Activated CD4-positive, alpha-beta memory T cell treated with anti-CD3 and anti-CD28 coated beads, Interleukin-2, amount 10 ng/mL, durations not matched to agents 7 days and 5 days (primary cell): ENCODE results near the gene USP34. TPM values are rescaled to one million over a fixed set of nuclear protein-coding genes. Genes with fewer than 3 reads are reported as not detected.
A peak's percentile ranks its signal among the peaks of the same experiment; 100 is the strongest.
"Not testable (repeated sequence)": the region's sequence is repeated elsewhere in the genome, so short reads cannot be mapped to it uniquely, and the experiment has no call there.

Experiments used
- CTCF ChIA-PET: fragments of 350-600 bp; sonication (Branson Sonifier 250); formaldehyde crosslinking; loops from one replicate; lab custom pipeline; 2021; ENCODE audit warnings: antibody characterized with exemption, inconsistent platforms; lab: Charles Lee
- POLR2A ChIA-PET: fragments of 350-600 bp; sonication (Branson Sonifier 250); formaldehyde crosslinking; loops from one replicate; lab custom pipeline; 2021; ENCODE audit warnings: antibody characterized with exemption; lab: Charles Lee
- DNase-seq: peaks from one replicate; pipeline ENCODE4 v3.0.0-alpha.2; 2020
- H3K27ac Mint-ChIP-seq: one replicate; pipeline ENCODE4 v1.8.0; 2021; ENCODE audit warnings: mild to moderate bottlenecking, mixed read lengths
- H3K27me3 Mint-ChIP-seq: one replicate; pipeline ENCODE4 v1.8.0; 2021; ENCODE audit warnings: mixed read lengths
- H3K36me3 Mint-ChIP-seq: one replicate; pipeline ENCODE4 v1.8.0; 2021; ENCODE audit warnings: low read depth, mixed read lengths
- H3K4me1 Mint-ChIP-seq: one replicate; pipeline ENCODE4 v1.8.0; 2021; ENCODE audit warnings: mixed read lengths
- H3K4me3 Mint-ChIP-seq: one replicate; pipeline ENCODE4 v1.8.0; 2021; ENCODE audit warnings: mild to moderate bottlenecking, mixed read lengths
- H3K9me3 Mint-ChIP-seq: one replicate; pipeline ENCODE4 v1.8.0; 2021; ENCODE audit warnings: mixed read lengths
- total RNA-seq, 2 experiments: library from RNA; stranded (reverse); gene quantifications; one replicate each; pipeline ENCODE4 v1.2.3, GENCODE V29; 2021

The USP34 gene
- total RNA-seq, 2 experiments from 2014 or later: 77.5 to 79.4 TPM

GRCh38 chr2:61196671-61197070, 274.2 kb downstream of the USP34 start:
- Mint-ChIP-seq H3K27ac (no peak overlapping the region), H3K4me1 (peaks cover 14% of the 10 kb centered on the region), H3K4me3 (no peak overlapping the region), H3K9me3 (no peaks in the 10 kb centered on the region), H3K27me3 (no peaks in the 10 kb centered on the region), H3K36me3 (peaks cover 35% of the 10 kb centered on the region)
- CTCF ChIA-PET: interaction anchor here (1.5 kb wide), 1 partner anchor 13 kb away, joined by 3 read pairs; no protein-coding TSS in a partner anchor
- no peak for DNase-seq
- POLR2A ChIA-PET: interaction anchor here (1.9 to 2.9 kb wide), 2 partner anchors 11 to 18 kb away, joined by 4 to 12 read pairs; no protein-coding TSS in a partner anchor

- peaks cover 41% of the 10 kb centered on the region for H3K36me3 Mint-ChIP-seq
- not testable (repeated sequence) for H3K27me3 Mint-ChIP-seq, DNase-seq, H3K27ac Mint-ChIP-seq, H3K4me3 Mint-ChIP-seq, H3K9me3 Mint-ChIP-seq
- CTCF ChIA-PET: interaction anchor here (0.7 kb wide), 2 partner anchors 50 to 94 kb away, joined by 3 to 4 read pairs; no protein-coding TSS in a partner anchor
- H3K4me1 Mint-ChIP-seq: peaks cover 19% of the 10 kb centered on the region
- POLR2A ChIA-PET: interaction anchor here (0.7 kb wide), 1 partner anchor 17 kb away, joined by 5 read pairs; no protein-coding TSS in a partner anchor
Measured at GRCh38 chr2:61194646-61195045, 276.2 kb downstream of the USP34 start.

- peak; percentile 37 for DNase-seq
- no peaks in the 10 kb centered on the region for H3K27me3 Mint-ChIP-seq
- peak overlapping the region; percentile 33 for H3K27ac Mint-ChIP-seq
- no peaks in the 10 kb centered on the region for H3K9me3 Mint-ChIP-seq
- ChIA-PET CTCF (interaction anchor here (0.7 to 1.2 kb wide), 3 partner anchors 9 to 94 kb away, joined by 3 to 4 read pairs (median 3); no protein-coding TSS in a partner anchor), POLR2A (interaction anchor here (1.2 to 4.1 kb wide), 2 partner anchors 16 to 276 kb away, joined by 3 to 35 read pairs; no protein-coding TSS in a partner anchor)
- H3K36me3 Mint-ChIP-seq: peaks cover 37% of the 10 kb centered on the region
- H3K4me1 Mint-ChIP-seq: peaks cover 19% of the 10 kb centered on the region
- H3K4me3 Mint-ChIP-seq: no peak overlapping the region
Measured at GRCh38 chr2:61193670-61194561, 277.0 kb downstream of the USP34 start.

- Mint-ChIP-seq H3K4me3 (no peak overlapping the region), H3K27ac (no peak overlapping the region), H3K27me3 (no peaks in the 10 kb centered on the region), H3K36me3 (peaks cover 84% of the 10 kb centered on the region), H3K4me1 (peaks cover 36% of the 10 kb centered on the region), H3K9me3 (no peaks in the 10 kb centered on the region)
- CTCF ChIA-PET: no interaction called here
- no peak for DNase-seq
- POLR2A ChIA-PET: no interaction called here
Measured at GRCh38 chr2:61187085-61187484, 283.8 kb downstream of the USP34 start.

GRCh38 chr2:61185231-61185728, 285.6 kb downstream of the USP34 start:
- no peak for DNase-seq
- Mint-ChIP-seq H3K36me3 (peaks cover 90% of the 10 kb centered on the region), H3K9me3 (no peaks in the 10 kb centered on the region), H3K4me3 (no peak overlapping the region), H3K4me1 (peaks cover 48% of the 10 kb centered on the region), H3K27ac (peak overlapping the region; percentile 6), H3K27me3 (no peaks in the 10 kb centered on the region)
- ChIA-PET CTCF (interaction anchor here (0.6 to 1.0 kb wide), 3 partner anchors 8 to 19 kb away, joined by 3 read pairs; no protein-coding TSS in a partner anchor), POLR2A (interaction anchor here (1.4 kb wide), 1 partner anchor 8 kb away, joined by 5 read pairs; no protein-coding TSS in a partner anchor)

- no peaks in the 10 kb centered on the region for H3K27me3 Mint-ChIP-seq
- peaks cover 90% of the 10 kb centered on the region for H3K36me3 Mint-ChIP-seq
- no peak overlapping the region for H3K4me3 Mint-ChIP-seq
- ChIA-PET POLR2A (no interaction called here), CTCF (interaction anchor here (1.5 kb wide), 1 partner anchor 140 kb away, joined by 3 read pairs; no protein-coding TSS in a partner anchor)
- no peaks in the 10 kb centered on the region for H3K9me3 Mint-ChIP-seq
- no peak for DNase-seq
- H3K27ac Mint-ChIP-seq: no peak overlapping the region
- H3K4me1 Mint-ChIP-seq: peaks cover 57% of the 10 kb centered on the region
Measured at GRCh38 chr2:61184263-61184662, 286.6 kb downstream of the USP34 start.

- DNase-seq: no peak
- Mint-ChIP-seq H3K4me1 (peaks cover 61% of the 10 kb centered on the region), H3K4me3 (no peak overlapping the region), H3K27me3 (no peaks in the 10 kb centered on the region), H3K27ac (no peak overlapping the region), H3K36me3 (peaks cover 91% of the 10 kb centered on the region), H3K9me3 (no peaks in the 10 kb centered on the region)
- POLR2A ChIA-PET: no interaction called here
- CTCF ChIA-PET: interaction anchor here (1.5 kb wide), 1 partner anchor 141 kb away, joined by 3 read pairs; no protein-coding TSS in a partner anchor
Measured at GRCh38 chr2:61183795-61184194, 287.1 kb downstream of the USP34 start.

GRCh38 chr2:61182059-61182383, 288.9 kb downstream of the USP34 start:
- ChIA-PET POLR2A (no interaction called here), CTCF (no interaction called here)
- no peak overlapping the region for H3K4me3 Mint-ChIP-seq
- H3K4me1 Mint-ChIP-seq: peaks cover 69% of the 10 kb centered on the region
- H3K36me3 Mint-ChIP-seq: peaks cover 79% of the 10 kb centered on the region
- no peak overlapping the region for H3K27ac Mint-ChIP-seq
- DNase-seq: no peak
- no peaks in the 10 kb centered on the region for H3K9me3 Mint-ChIP-seq
- H3K27me3 Mint-ChIP-seq: no peaks in the 10 kb centered on the region

- Mint-ChIP-seq H3K4me1 (peaks cover 72% of the 10 kb centered on the region), H3K36me3 (peaks cover 75% of the 10 kb centered on the region), H3K9me3 (no peaks in the 10 kb centered on the region), H3K27ac (peak overlapping the region; percentile 61), H3K27me3 (no peaks in the 10 kb centered on the region), H3K4me3 (no peak overlapping the region)
- ChIA-PET POLR2A (no interaction called here), CTCF (no interaction called here)
- no peak for DNase-seq
Measured at GRCh38 chr2:61181382-61182058, 289.4 kb downstream of the USP34 start.

GRCh38 chr2:61180686-61181085, 290.2 kb downstream of the USP34 start:
- peaks cover 76% of the 10 kb centered on the region for H3K4me1 Mint-ChIP-seq
- H3K27me3 Mint-ChIP-seq: no peaks in the 10 kb centered on the region
- DNase-seq: no peak
- ChIA-PET POLR2A (interaction anchor here (4.6 kb wide), 1 partner anchor 12 kb away, joined by 35 read pairs; no protein-coding TSS in a partner anchor), CTCF (no interaction called here)
- H3K36me3 Mint-ChIP-seq: peaks cover 68% of the 10 kb centered on the region
- no peaks in the 10 kb centered on the region for H3K9me3 Mint-ChIP-seq
- no peak overlapping the region for H3K27ac Mint-ChIP-seq
- H3K4me3 Mint-ChIP-seq: no peak overlapping the region

GRCh38 chr2:61179701-61180639, 290.9 kb downstream of the USP34 start:
- Mint-ChIP-seq H3K4me1 (peaks cover 75% of the 10 kb centered on the region), H3K4me3 (peak overlapping the region; percentile 90)
- POLR2A ChIA-PET: interaction anchor here (1.1 to 4.6 kb wide), 5 partner anchors 12 to 163 kb away, joined by 4 to 37 read pairs (median 30); partner anchors contain the start of genes PEX13, PUS10 and SANBR

More at GRCh38 chr2:61179701-61180639, 290.9 kb downstream of the USP34 start:
- peaks cover 4% of the 10 kb centered on the region for H3K27me3 Mint-ChIP-seq
- DNase-seq: no peak
- CTCF ChIA-PET: interaction anchor here (0.8 kb wide), 1 partner anchor 246 kb away, joined by 3 read pairs; no protein-coding TSS in a partner anchor
- H3K9me3 Mint-ChIP-seq: no peaks in the 10 kb centered on the region
- peak overlapping the region; percentile 91 for H3K27ac Mint-ChIP-seq
- peaks cover 61% of the 10 kb centered on the region for H3K36me3 Mint-ChIP-seq
